Left lobe of liver (tissue), 2 donors: ENCODE measurements around the gene APBB2. TPM values are rescaled to one million over a fixed set of nuclear protein-coding genes. Genes with fewer than 3 reads are reported as not detected.

ENCODE experiments used
- ATAC-seq: fragments of 200-7000 bp; cut with Tn5 transposase; one replicate; pipeline ENCODE4 v1.9.1; 2020; ENCODE audit warnings: mild to moderate bottlenecking, moderate library complexity
- DNase-seq: peaks from one replicate; pipeline ENCODE4 v3.0.0-alpha.2; 2020; ENCODE audit warnings: low spot score
- total RNA-seq: library from RNA; stranded (reverse); gene quantifications from one replicate; pipeline ENCODE4 v1.2.1, GENCODE V29; 2021
- donor health status: DM: no; HTN: no; CAD: no; lungs with moderate emphysema.
- donor health status: DM: no; HTN: yes; CAD: no.

The APBB2 gene
- total RNA-seq, 1 donor from 2014 or later, result 26.2 TPM

GRCh38 chr4:41216294-41217019 is 2.1 kb upstream of the APBB2 start:
- ATAC-seq (peak; percentile 53), DNase-seq (peak; percentile 89)

GRCh38 chr4:41215969-41216293 is 1.6 kb upstream of the APBB2 start:
- ATAC-seq (no peak), DNase-seq (no peak)

- DNase-seq (no peak), ATAC-seq (no peak)
These were observed 813 bp upstream of the APBB2 start for GRCh38 chr4:41215155-41215554.

- DNase-seq, result no peak
- ATAC-seq, result peak; percentile 1
These were observed 444 bp upstream of the APBB2 start for GRCh38 chr4:41214825-41215146.

GRCh38 chr4:41213625-41214135 is 662 bp downstream of the APBB2 start:
- DNase-seq (peak; percentile 52), ATAC-seq (peak; percentile 23)

GRCh38 chr4:41212616-41213203 is 1.6 kb downstream of the APBB2 start:
- ATAC-seq, result peak; percentile 25
- DNase-seq, result peak; percentile 64

GRCh38 chr4:41211951-41212615 is 2.3 kb downstream of the APBB2 start:
- ATAC-seq, result no peak
- DNase-seq, result no peak

GRCh38 chr4:41209901-41210300 is 4.4 kb downstream of the APBB2 start:
- peak; percentile 64 for DNase-seq
- peak; percentile 45 for ATAC-seq

GRCh38 chr4:41209187-41209586 is 5.2 kb downstream of the APBB2 start:
- ATAC-seq (peak; percentile 71), DNase-seq (peak; percentile 86)

GRCh38 chr4:41207291-41207831 is 7.0 kb downstream of the APBB2 start:
- no peak for DNase-seq
- ATAC-seq, result peak; percentile 20

GRCh38 chr4:41205854-41206460 is 8.4 kb downstream of the APBB2 start:
- no peak for DNase-seq

GRCh38 chr4:41205130-41205529 is 9.2 kb downstream of the APBB2 start:
- ATAC-seq (no peak), DNase-seq (no peak)

More at GRCh38 chr4:41205854-41206460, 8.4 kb downstream of the APBB2 start:
- ATAC-seq, result no peak

GRCh38 chr4:41204400-41204978 is 9.9 kb downstream of the APBB2 start:
- DNase-seq (peak; percentile 70), ATAC-seq (peak; percentile 65)

- ATAC-seq (no peak), DNase-seq (no peak)
These were observed 10.5 kb downstream of the APBB2 start for GRCh38 chr4:41203841-41204240.

GRCh38 chr4:41202820-41203568 is 11.3 kb downstream of the APBB2 start:
- DNase-seq, result no peak
- no peak for ATAC-seq

- DNase-seq (no peak), ATAC-seq (no peak)
These were observed 12.0 kb downstream of the APBB2 start for GRCh38 chr4:41202356-41202755.

- ATAC-seq, result no peak
- no peak for DNase-seq
These were observed 13.8 kb downstream of the APBB2 start for GRCh38 chr4:41200486-41201017.

- ATAC-seq, result no peak
- no peak for DNase-seq
These were observed 14.6 kb downstream of the APBB2 start for GRCh38 chr4:41199788-41200187.

GRCh38 chr4:41197996-41198395 is 16.3 kb downstream of the APBB2 start:
- DNase-seq, result no peak
- ATAC-seq, result no peak

GRCh38 chr4:41197495-41197894 is 16.8 kb downstream of the APBB2 start:
- ATAC-seq (no peak), DNase-seq (no peak)
